Ishikawa (cell line): ENCODE results near the gene SLC38A9.
A peak's percentile ranks its signal among the peaks of the same experiment; 100 is the strongest.

Source experiments
- CEBPB ChIP-seq: IDR thresholded peaks from 2 replicates; pipeline ENCODE4 v1.6.1; 2012
- CREB1 ChIP-seq: IDR thresholded peaks from 2 replicates; pipeline ENCODE4 v1.6.1; 2012; ENCODE audit warnings: low read depth
- EGR1 ChIP-seq: IDR thresholded peaks from 2 replicates; pipeline ENCODE4 v1.6.1; 2012
- EP300 ChIP-seq: IDR thresholded peaks from 2 replicates; pipeline ENCODE4 v1.6.1; 2012; ENCODE audit warnings: borderline replicate concordance
- FOXM1 ChIP-seq: IDR thresholded peaks from 2 replicates; pipeline ENCODE4 v1.6.1; 2012; ENCODE audit warnings: low read depth, borderline replicate concordance
- NFIC ChIP-seq: IDR thresholded peaks from 2 replicates; pipeline ENCODE4 v1.6.1; 2012
- RAD21 ChIP-seq: IDR thresholded peaks from 2 replicates; pipeline ENCODE4 v1.6.1; 2012; ENCODE audit warnings: low read depth
- TAF1 ChIP-seq: IDR thresholded peaks from 2 replicates; pipeline ENCODE4 v1.6.1; 2012; ENCODE audit warnings: low read depth, mild to moderate bottlenecking
- TCF12 ChIP-seq: IDR thresholded peaks from 2 replicates; pipeline ENCODE4 v1.6.1; 2012; ENCODE audit warnings: low read depth
- TEAD4 ChIP-seq: IDR thresholded peaks from 2 replicates; pipeline ENCODE4 v1.6.1; 2012
- YY1 ChIP-seq: IDR thresholded peaks from 2 replicates; pipeline ENCODE4 v1.6.1; 2012; ENCODE audit warnings: low read depth
- ZBTB7A ChIP-seq: IDR thresholded peaks from 2 replicates; pipeline ENCODE4 v1.6.1; 2012; ENCODE audit warnings: low read depth
- TF ChIP-seq, protein P1 (sequence below): IDR thresholded peaks from 2 replicates; pipeline ENCODE4 v1.6.1; 2012
- TF ChIP-seq, protein P2 (sequence below): IDR thresholded peaks from 2 replicates; pipeline ENCODE4 v1.6.1; 2012; ENCODE audit warnings: low read depth, mild to moderate bottlenecking
- TF ChIP-seq, protein P3 (sequence below): IDR thresholded peaks from 2 replicates; pipeline ENCODE4 v1.6.1; 2012

Gene SLC38A9

DNA sequence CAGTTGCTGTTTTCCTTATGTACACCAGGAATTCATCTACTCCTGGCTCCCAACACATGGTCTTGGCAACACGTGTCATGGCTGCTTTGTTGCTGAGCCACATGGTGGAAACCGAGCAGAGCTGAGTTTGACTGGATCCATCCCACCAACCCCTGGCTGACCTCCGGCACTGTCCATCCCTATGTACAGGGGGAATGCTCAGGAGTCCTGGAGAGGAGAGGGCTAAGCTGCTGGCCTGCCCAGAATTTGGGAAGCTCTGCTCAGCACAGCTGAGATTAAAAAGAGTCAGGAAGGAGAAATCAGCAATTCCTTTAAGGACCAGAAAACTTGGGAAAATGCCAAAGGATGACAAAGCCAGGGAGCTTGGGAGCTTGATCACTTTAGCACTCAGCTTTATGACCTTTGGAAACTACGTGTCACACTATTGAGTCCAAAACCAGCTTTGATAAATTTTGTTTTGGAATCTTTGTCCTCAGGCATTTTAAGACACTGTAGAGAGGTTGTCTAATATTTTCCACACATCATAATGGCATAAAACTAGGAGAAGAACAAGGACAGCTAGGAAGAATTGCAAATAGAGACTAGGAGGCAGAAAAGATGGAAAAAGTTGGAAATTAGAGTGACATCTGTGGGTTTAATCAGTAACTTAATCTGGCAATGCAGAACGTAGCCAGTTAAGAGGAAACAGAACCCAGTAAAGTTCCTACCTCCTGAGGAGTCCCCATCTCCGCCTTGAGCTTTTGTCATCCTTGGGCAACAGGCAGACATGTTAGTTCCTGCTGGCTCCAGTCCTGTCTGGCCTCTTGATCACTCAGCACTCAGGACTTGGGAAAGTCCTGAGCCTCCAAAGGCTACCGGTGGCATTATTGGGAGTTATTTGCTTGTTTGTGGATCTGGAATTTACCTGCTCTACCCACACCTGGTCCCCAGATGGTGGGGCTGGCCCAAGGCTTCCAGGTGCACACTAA lies 114.8 kb downstream of the SLC38A9 start:
- TF ChIP-seq EP300 = no peak
- TF ChIP-seq NFIC = peak; percentile 19; the same call in 1 of the 2 replicates

DNA sequence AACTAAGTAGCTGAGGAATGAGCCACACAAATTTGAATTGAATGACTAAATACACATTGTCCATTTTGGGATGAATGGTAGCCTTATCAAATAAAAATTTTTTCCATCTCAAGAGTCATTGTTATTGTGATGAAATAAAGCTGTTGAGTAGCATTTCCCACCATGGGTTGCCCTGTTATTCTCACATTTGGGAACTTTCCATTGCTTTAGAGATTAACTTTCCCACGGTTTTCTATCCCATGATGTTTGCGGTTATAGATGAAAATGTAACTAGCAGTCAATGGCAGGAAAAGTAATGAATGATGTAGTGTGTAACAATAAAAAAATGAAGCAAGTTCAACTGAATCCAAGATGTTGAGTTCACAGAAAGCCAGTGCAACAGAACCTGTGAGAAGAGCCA lies 117.5 kb downstream of the SLC38A9 start:
- TF ChIP-seq TEAD4 = no peak
- TF ChIP-seq NFIC = no peak
- no peak for TF ChIP-seq EGR1
- TF ChIP-seq FOXM1 = no peak
- TF ChIP-seq EP300 = no peak
- TF ChIP-seq, protein P1, sequence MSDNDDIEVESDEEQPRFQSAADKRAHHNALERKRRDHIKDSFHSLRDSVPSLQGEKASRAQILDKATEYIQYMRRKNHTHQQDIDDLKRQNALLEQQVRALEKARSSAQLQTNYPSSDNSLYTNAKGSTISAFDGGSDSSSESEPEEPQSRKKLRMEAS = no peak
- TF ChIP-seq, protein P2, sequence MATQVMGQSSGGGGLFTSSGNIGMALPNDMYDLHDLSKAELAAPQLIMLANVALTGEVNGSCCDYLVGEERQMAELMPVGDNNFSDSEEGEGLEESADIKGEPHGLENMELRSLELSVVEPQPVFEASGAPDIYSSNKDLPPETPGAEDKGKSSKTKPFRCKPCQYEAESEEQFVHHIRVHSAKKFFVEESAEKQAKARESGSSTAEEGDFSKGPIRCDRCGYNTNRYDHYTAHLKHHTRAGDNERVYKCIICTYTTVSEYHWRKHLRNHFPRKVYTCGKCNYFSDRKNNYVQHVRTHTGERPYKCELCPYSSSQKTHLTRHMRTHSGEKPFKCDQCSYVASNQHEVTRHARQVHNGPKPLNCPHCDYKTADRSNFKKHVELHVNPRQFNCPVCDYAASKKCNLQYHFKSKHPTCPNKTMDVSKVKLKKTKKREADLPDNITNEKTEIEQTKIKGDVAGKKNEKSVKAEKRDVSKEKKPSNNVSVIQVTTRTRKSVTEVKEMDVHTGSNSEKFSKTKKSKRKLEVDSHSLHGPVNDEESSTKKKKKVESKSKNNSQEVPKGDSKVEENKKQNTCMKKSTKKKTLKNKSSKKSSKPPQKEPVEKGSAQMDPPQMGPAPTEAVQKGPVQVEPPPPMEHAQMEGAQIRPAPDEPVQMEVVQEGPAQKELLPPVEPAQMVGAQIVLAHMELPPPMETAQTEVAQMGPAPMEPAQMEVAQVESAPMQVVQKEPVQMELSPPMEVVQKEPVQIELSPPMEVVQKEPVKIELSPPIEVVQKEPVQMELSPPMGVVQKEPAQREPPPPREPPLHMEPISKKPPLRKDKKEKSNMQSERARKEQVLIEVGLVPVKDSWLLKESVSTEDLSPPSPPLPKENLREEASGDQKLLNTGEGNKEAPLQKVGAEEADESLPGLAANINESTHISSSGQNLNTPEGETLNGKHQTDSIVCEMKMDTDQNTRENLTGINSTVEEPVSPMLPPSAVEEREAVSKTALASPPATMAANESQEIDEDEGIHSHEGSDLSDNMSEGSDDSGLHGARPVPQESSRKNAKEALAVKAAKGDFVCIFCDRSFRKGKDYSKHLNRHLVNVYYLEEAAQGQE = no peak
- no peak for TF ChIP-seq TCF12
- no peak for TF ChIP-seq YY1
- no peak for TF ChIP-seq TAF1
- no peak for TF ChIP-seq ZBTB7A
- TF ChIP-seq CREB1 = no peak
- no peak for TF ChIP-seq CEBPB
- TF ChIP-seq, protein P3, sequence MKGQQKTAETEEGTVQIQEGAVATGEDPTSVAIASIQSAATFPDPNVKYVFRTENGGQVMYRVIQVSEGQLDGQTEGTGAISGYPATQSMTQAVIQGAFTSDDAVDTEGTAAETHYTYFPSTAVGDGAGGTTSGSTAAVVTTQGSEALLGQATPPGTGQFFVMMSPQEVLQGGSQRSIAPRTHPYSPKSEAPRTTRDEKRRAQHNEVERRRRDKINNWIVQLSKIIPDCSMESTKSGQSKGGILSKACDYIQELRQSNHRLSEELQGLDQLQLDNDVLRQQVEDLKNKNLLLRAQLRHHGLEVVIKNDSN = no peak
- no peak for TF ChIP-seq RAD21

DNA sequence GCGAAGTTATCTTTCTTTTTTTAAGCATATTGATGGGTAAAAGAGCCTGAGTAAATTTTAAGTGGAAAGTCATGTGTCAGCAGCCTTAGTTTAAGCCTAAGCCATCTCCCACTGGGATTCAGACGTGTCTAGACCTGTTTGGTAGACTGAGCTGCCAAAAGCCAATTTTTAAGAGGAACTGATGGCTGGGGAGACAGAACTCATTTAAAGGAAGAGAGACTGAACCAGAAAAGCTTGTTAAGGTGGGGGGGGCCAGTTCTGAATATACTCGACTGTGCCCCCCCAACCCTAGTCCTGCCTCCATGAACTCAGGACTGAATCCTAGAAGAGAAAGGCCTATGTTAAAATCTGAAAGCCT lies 119.0 kb downstream of the SLC38A9 start:
- TF ChIP-seq RAD21 = no peak
- TF ChIP-seq EGR1 = no peak
- no peak for TF ChIP-seq CEBPB
- no peak for TF ChIP-seq TAF1
- TF ChIP-seq TEAD4 = no peak
- TF ChIP-seq NFIC = no peak
- TF ChIP-seq FOXM1 = no peak
- TF ChIP-seq, protein P1 = no peak
- TF ChIP-seq EP300 = no peak
- no peak for TF ChIP-seq CREB1
- no peak for TF ChIP-seq YY1
- TF ChIP-seq, protein P2 = no peak
- TF ChIP-seq TCF12 = no peak
- TF ChIP-seq, protein P3 = no peak
- TF ChIP-seq ZBTB7A = no peak

DNA sequence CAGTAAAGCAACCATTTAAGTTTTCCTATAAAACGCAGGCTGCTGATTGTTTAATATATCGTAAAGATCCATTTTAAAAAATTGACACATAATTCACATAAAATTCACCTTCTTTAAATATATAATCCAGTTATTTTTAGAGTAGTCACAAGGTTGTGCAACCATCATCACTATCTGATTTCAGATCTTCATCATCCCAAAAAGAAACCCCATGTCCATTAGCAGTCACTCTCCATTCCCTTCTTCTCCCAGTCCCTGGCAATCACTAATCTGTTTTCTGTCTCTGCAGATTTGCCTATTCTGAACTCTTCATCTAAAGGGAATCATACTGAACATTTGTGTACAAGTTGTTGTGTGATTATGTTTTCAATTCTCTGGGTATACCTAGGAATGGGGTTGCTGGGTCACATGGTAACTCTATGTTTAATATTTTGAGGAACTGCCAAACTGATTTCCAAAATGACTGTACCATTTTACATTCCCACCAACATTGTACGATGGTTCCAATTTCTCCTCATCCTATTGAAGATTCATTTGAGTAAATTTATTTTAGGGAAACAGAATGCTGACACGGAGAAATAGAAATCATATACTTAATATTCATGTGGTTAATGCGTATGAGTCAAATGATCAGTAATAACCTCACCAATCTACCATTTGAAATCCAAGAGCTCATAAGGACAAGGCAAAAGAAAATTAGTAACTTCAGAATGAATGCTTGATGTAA lies 119.6 kb downstream of the SLC38A9 start:
- TF ChIP-seq RAD21 (no peak), NFIC (no peak), EP300 (no peak), EGR1 (no peak), TEAD4 (no peak), YY1 (no peak), TCF12 (no peak), CEBPB (no peak), CREB1 (no peak), TAF1 (no peak), FOXM1 (no peak), ZBTB7A (no peak)
- TF ChIP-seq, protein P3 = no peak
- TF ChIP-seq, protein P1 = no peak
- TF ChIP-seq, protein P2 = no peak
